Endothelial cell of umbilical vein (primary cell): ENCODE data around the gene PYGO2.
A peak's percentile ranks its signal among the peaks of the same experiment; 100 is the strongest.

Source experiments
- MAX ChIP-seq: IDR thresholded peaks from 2 replicates; pipeline ENCODE4 v1.6.1; 2011; ENCODE audit not compliant: insufficient read depth, insufficient read length
- POLR2A ChIP-seq: IDR thresholded peaks from 2 replicates; pipeline ENCODE4 v1.6.1; 2012; ENCODE audit warnings: low read depth, mild to moderate bottlenecking, control low read depth, low read length
- POLR2AphosphoS5 ChIP-seq: IDR thresholded peaks from 2 replicates; pipeline ENCODE4 v1.6.1; 2012; ENCODE audit warnings: low read depth, mild to moderate bottlenecking, control low read depth, low read length, moderate library complexity; ENCODE audit not compliant: insufficient read depth

GRCh38 chr1:154970631-154971340, 9.2 kb upstream of the PYGO2 start, which contains the start of gene SHC1:
- TF ChIP-seq POLR2A (peak; percentile 84), POLR2AphosphoS5 (peak; percentile 88), MAX (no peak)
